K562 (cell line): Measurements from ENCODE around the gene ANKS1A. TPM values are rescaled to one million over a fixed set of nuclear protein-coding genes. Genes with fewer than 3 reads are reported as not detected.
A peak's percentile ranks its signal among the peaks of the same experiment; 100 is the strongest.

Experiments
- ATAC-seq: fragments of 200-7000 bp; cut with Tn5 transposase; 3 replicates; pipeline ENCODE4 v1.9.1; 2020; ENCODE audit warnings: moderate library complexity
- BruUV-seq: library from RNA; stranded (reverse); fragments of 400-500 nt; replicated peaks from 2 replicates; lab custom pipeline; 2021; lab: Mats Ljungman, UMichigan
- CTCF ChIA-PET: fragments of 300-600 bp; formaldehyde crosslinking; extraction: SDS; loops from one replicate; lab custom pipeline; 2021; ENCODE audit warnings: low intra/inter-chr PET ratio; lab: Yijun Ruan, JAX
- POLR2A ChIA-PET: fragments of 300-600, 350-650 bp; sonication (Branson Sonifier 250); formaldehyde crosslinking; extraction: SDS; loops from one replicate; lab custom pipeline; 2021; ENCODE audit warnings: antibody characterized with exemption, inconsistent platforms; lab: Yijun Ruan, JAX
- DNase-seq, 4 experiments: peaks; one replicate each; pipeline versions ENCODE4 v3.0.0 to v3.0.0-alpha.2; 2011 to 2018; ENCODE audit warnings: low spot score in 3 of 4, mixed read lengths in 3 of 4; ENCODE audit errors: extremely low read depth in 1 of 4
- FAIRE-seq: peaks from 2 replicates; lab custom pipeline; 2011; peaks lifted over from hg19 to GRCh38; lab: Jason Lieb, UNC
- H2AFZ ChIP-seq: 2 replicates; pipeline ENCODE4 v1.6.0; 2011; ENCODE audit warnings: low read depth, low read length, control low read depth, inconsistent platforms
- H3K27ac ChIP-seq: fragments of 200-600 bp; 3 replicates; pipeline ENCODE4 v1.8.0; 2011; ENCODE audit warnings: low read depth, mild to moderate bottlenecking, control low read depth, inconsistent platforms, low read length, moderate library complexity, mixed read lengths; ENCODE audit errors: extremely low read depth
- H3K27me3 ChIP-seq, 2 experiments: fragments of 300-600 bp in 1 of 2; 2 replicates in 1 of 2; 3 replicates in 1 of 2; pipeline versions ENCODE4 v1.6.0 to v1.8.0; 2011; ENCODE audit warnings: inconsistent platforms in 2 of 2, low read length in 2 of 2, mild to moderate bottlenecking in 1 of 2, mixed read lengths in 1 of 2, moderate library complexity in 1 of 2; ENCODE audit not compliant: control insufficient read depth in 2 of 2, insufficient read depth in 2 of 2
- H3K36me3 ChIP-seq: fragments of 300-600 bp; 3 replicates; pipeline ENCODE4 v1.8.0; 2011; ENCODE audit warnings: mild to moderate bottlenecking, low read length, inconsistent platforms; ENCODE audit not compliant: control insufficient read depth, insufficient read depth
- H3K4me1 ChIP-seq, 2 experiments: fragments of 200-600 bp in 1 of 2; replicated peaks in 1 of 2; 2 replicates in 1 of 2; 3 replicates in 1 of 2; pipeline versions ENCODE4 v1.5.1 to v1.8.0; 2011; ENCODE audit warnings: inconsistent platforms in 2 of 2, low read length in 2 of 2, mild to moderate bottlenecking in 1 of 2, mixed read lengths in 1 of 2, moderate library complexity in 1 of 2; ENCODE audit not compliant: control insufficient read depth in 2 of 2, insufficient read depth in 2 of 2
- H3K4me2 ChIP-seq: 2 replicates; pipeline ENCODE4 v1.6.1; 2011; ENCODE audit warnings: low read length, control low read depth, inconsistent platforms, mixed read lengths; ENCODE audit not compliant: insufficient read depth
- H3K4me3 ChIP-seq: fragments of 200-600 bp; sonication (generic), shearing (Covaris generic); 2 replicates; pipeline ENCODE4 v1.5.1; 2016; ENCODE audit warnings: control low read depth, inconsistent platforms
- H3K79me2 ChIP-seq: fragments of 200-600 bp; 3 replicates; pipeline ENCODE4 v1.8.0; 2011; ENCODE audit warnings: low read length, inconsistent platforms; ENCODE audit not compliant: control insufficient read depth, insufficient read depth
- H3K9ac ChIP-seq, 2 experiments: 2 replicates each; pipeline versions ENCODE4 v1.6.0 to v1.6.1; 2011; ENCODE audit warnings: low read depth in 2 of 2, low read length in 2 of 2, control low read depth in 1 of 2, inconsistent platforms in 1 of 2, mild to moderate bottlenecking in 1 of 2, mixed read lengths in 1 of 2; ENCODE audit not compliant: insufficient read depth in 1 of 2
- H3K9me1 ChIP-seq: one replicate; pipeline ENCODE4 v1.6.0; 2011; ENCODE audit warnings: inconsistent platforms, mild to moderate bottlenecking, low read length, moderate library complexity; ENCODE audit not compliant: control insufficient read depth, insufficient read depth
- H3K9me3 ChIP-seq: replicated peaks from 2 replicates; pipeline ENCODE4 v1.5.1; 2011; ENCODE audit warnings: low read depth, low read length, inconsistent platforms; ENCODE audit not compliant: control insufficient read depth, insufficient read depth
- H4K20me1 ChIP-seq: replicated peaks from 2 replicates; pipeline ENCODE4 v1.6.1; 2011; ENCODE audit warnings: low read length, inconsistent platforms, mixed read lengths; ENCODE audit not compliant: control insufficient read depth, insufficient read depth
- BHLHE40 ChIP-seq: IDR thresholded peaks from 2 replicates; pipeline ENCODE4 v1.6.1; 2011; ENCODE audit warnings: low read length, improper control_type of control experiment
- C11orf30 ChIP-seq: fragments of 450-650 bp; IDR thresholded peaks from 2 replicates; pipeline ENCODE4 v1.6.1; 2016; ENCODE audit warnings: low read depth, mild to moderate bottlenecking
- FOXK1 ChIP-seq: sonication (generic); formaldehyde crosslinking; IDR thresholded peaks from 2 replicates; pipeline ENCODE4 v1.8.0; 2022; ENCODE audit warnings: missing genetic modification reagents, mild to moderate bottlenecking, borderline replicate concordance
- MAFG ChIP-seq: fragments of 450-650 bp; conservative IDR thresholded peaks from 2 replicates; pipeline ENCODE4 v1.6.1; 2016; ENCODE audit warnings: missing genetic modification characterization, missing compliant biosample characterization
- NFE2 ChIP-seq: IDR thresholded peaks from 2 replicates; pipeline ENCODE4 v1.6.1; 2014; ENCODE audit warnings: antibody characterized with exemption, low read depth
- NFIC ChIP-seq: fragments of 450-650 bp; IDR thresholded peaks from 2 replicates; pipeline ENCODE4 v1.6.1; 2017; ENCODE audit warnings: mild to moderate bottlenecking, inconsistent platforms
- TEAD4 ChIP-seq, 2 experiments: sonication (generic) in 1 of 2; formaldehyde crosslinking in 1 of 2; IDR thresholded peaks; 2 replicates each; pipeline versions ENCODE4 v1.6.1 to v1.8.0; 2012 to 2022; ENCODE audit warnings: borderline replicate concordance in 1 of 2, inconsistent platforms in 1 of 2, low read length in 1 of 2, mild to moderate bottlenecking in 1 of 2, missing genetic modification reagents in 1 of 2
- USF1 ChIP-seq: sonication (generic); formaldehyde crosslinking; IDR thresholded peaks from 2 replicates; pipeline ENCODE4 v1.9.0; 2022; ENCODE audit warnings: mild to moderate bottlenecking, missing genetic modification reagents
- WGBS: fragments of 100-300 bp; shearing (Covaris generic); methylation state at CpG from one replicate; pipeline ENCODE4 v1.1.6; 2016; ENCODE audit warnings: low coverage, mixed read lengths; ENCODE audit not compliant: insufficient coverage; ENCODE audit errors: missing lambda C conversion rate; 5-methylcytosine and 5-hydroxymethylcytosine counted together
- in situ Hi-C: fragments of 300-500 bp; cut with MboI; formaldehyde crosslinking; loops from 4 replicates; pipeline ENCODE4 v1.15.0; 2018; ENCODE audit warnings: inconsistent platforms, mixed read lengths
- intact Hi-C: fragments of 100-400 bp; cut with micrococcal nuclease; formaldehyde crosslinking; loops from 2 replicates; pipeline ENCODE4 v1.14.2; 2022
- polyA plus RNA-seq, 8 experiments: library from polyadenylated mRNA; depleted of rRNA in 4 of 8; stranded (reverse) in 5 of 8; unstranded in 3 of 8; fragments of >200 nt; fragmentation: Nextera tagmentation in 2 of 8; fragmentation: Illumina TruSeq in 1 of 8; extraction: Ambion mirVana in 2 of 8; extraction: Trizol in 1 of 8; gene quantifications; 2 replicates each; pipeline versions ENCODE4 v1.2.1 to v1.2.3, GENCODE V29; 2011 to 2014; ENCODE audit warnings: inconsistent platforms in 1 of 8, missing spikeins in 1 of 8
- total RNA-seq, 7 experiments: library from RNA; depleted of rRNA in 6 of 7; stranded (reverse); fragments of >200 nt in 6 of 7; fragmentation: Illumina TruSeq in 2 of 7; extraction: Trizol in 2 of 7; gene quantifications; 2 replicates each; pipeline versions ENCODE4 v1.2.1 to v1.2.3, GENCODE V29; 2011 to 2021; ENCODE audit warnings: low replicate concordance in 1 of 7

Gene ANKS1A
- total and polyA plus RNA-seq, 9 of the 15 experiments (the other 6 are each of a cell fraction or from before 2014, with no cell fraction given): 1.1 to 13.8 (median 5.3) TPM

- in situ Hi-C loops: no loop called here
- no peaks in the 10 kb centered on the region for H3K9me3 ChIP-seq
- H3K9me1 ChIP-seq: no peaks in the 10 kb centered on the region
- no peaks in the 10 kb centered on the region for H4K20me1 ChIP-seq
- WGBS: 40% methylated on average over 3 of the region's 3 CpGs
- H2AFZ ChIP-seq: no peak overlapping the region
- H3K27ac ChIP-seq: no peak overlapping the region
- POLR2A ChIA-PET: interaction anchor here (0.7 to 1.3 kb wide), 2 partner anchors 10 to 647 kb away, joined by 3 read pairs; no protein-coding TSS in a partner anchor
- intact Hi-C loops: no loop called here
- H3K9ac ChIP-seq: no peak overlapping the region
- no peak overlapping the region for H3K4me3 ChIP-seq
- no peak overlapping the region for H3K4me2 ChIP-seq
- no peak for ATAC-seq
- H3K4me1 ChIP-seq: peaks cover 3 to 8% of the 10 kb centered on the region in 2 experiments; a peak in 2 of 5 replicates
- FAIRE-seq: no peak
- no peak for TF ChIP-seq FOXK1 (CRISPR knock-in tag)
- TF ChIP-seq NFE2: peak; percentile 55
- peak; percentile 18; the same call in 1 of the 2 replicates for TF ChIP-seq C11orf30
- 0 out of 2 replicates have a peak, but pooled peaks have one; percentile 27 for TF ChIP-seq NFIC
- peak; percentile 77 for TF ChIP-seq BHLHE40
- no peak for TF ChIP-seq USF1 (CRISPR knock-in tag)
- TF ChIP-seq TEAD4 (IDR thresholded peaks at IDR 0.05; ENCODE audit: low read length): no peak
- TF ChIP-seq TEAD4 (CRISPR knock-in tag; IDR thresholded peaks at IDR 0.05; ENCODE audit: borderline replicate concordance): no peak
- TF ChIP-seq MAFG (tag): peak; percentile 20; the same call in 1 of the 2 replicates
- TF ChIP-seq, all 486 proteins: peak for 5
- no peak for DNase-seq
- no peaks in the 10 kb centered on the region for H3K27me3 ChIP-seq
- CTCF ChIA-PET: no interaction called here
- no peaks in the 10 kb centered on the region for H3K36me3 ChIP-seq
- no TSS peak for BruUV-seq
- H3K79me2 ChIP-seq: no peaks in the 10 kb centered on the region
Measured at GRCh38 chr6:34938268-34938667, 49.2 kb downstream of the ANKS1A start.
